AG10803 (cell line): Measurements from ENCODE around the gene SLC25A26.

Experiments used
- DNase-seq: peaks from one replicate; pipeline ENCODE4 v3.0.0; 2010; ENCODE audit warnings: low read depth
- H3K4me3 ChIP-seq: 2 replicates; pipeline ENCODE4 v1.5.1; 2011; ENCODE audit warnings: mild to moderate bottlenecking, low read length, control low read depth
- CTCF ChIP-seq: conservative IDR thresholded peaks from 2 replicates; pipeline ENCODE4 v1.5.1; 2011; ENCODE audit warnings: mild to moderate bottlenecking, low read length, control low read depth, inconsistent platforms

SLC25A26 gene

GRCh38 chr3:66256806-66257205 lies 36.0 kb downstream of the SLC25A26 start:
- DNase-seq: peak; percentile 4
- TF ChIP-seq CTCF: no peak
- H3K4me3 ChIP-seq: no peak overlapping the region

GRCh38 chr3:66259566-66260255 lies 38.9 kb downstream of the SLC25A26 start:
- H3K4me3 ChIP-seq: no peak overlapping the region
- no peak for DNase-seq
- no peak for TF ChIP-seq CTCF

- no peak overlapping the region for H3K4me3 ChIP-seq
- DNase-seq: no peak
- no peak for TF ChIP-seq CTCF
Measured at GRCh38 chr3:66260431-66260830, 39.6 kb downstream of the SLC25A26 start.

- no peak overlapping the region for H3K4me3 ChIP-seq
- no peak for TF ChIP-seq CTCF
- peak; percentile 39 for DNase-seq
Measured at GRCh38 chr3:66261355-66261754, 40.6 kb downstream of the SLC25A26 start.

- no peak overlapping the region for H3K4me3 ChIP-seq
- DNase-seq: no peak
- no peak for TF ChIP-seq CTCF
Measured at GRCh38 chr3:66265649-66266048, 44.8 kb downstream of the SLC25A26 start.

GRCh38 chr3:66266551-66266950 lies 45.8 kb downstream of the SLC25A26 start:
- TF ChIP-seq CTCF: no peak
- no peak overlapping the region for H3K4me3 ChIP-seq
- no peak for DNase-seq

- DNase-seq: no peak
- H3K4me3 ChIP-seq: no peak overlapping the region
- no peak for TF ChIP-seq CTCF
Measured at GRCh38 chr3:66267031-66267430, 46.2 kb downstream of the SLC25A26 start.
